Measurements from ENCODE around the gene PTCD1. TPM values are rescaled to one million over a fixed set of nuclear protein-coding genes. Genes with fewer than 3 reads are reported as not detected.

Gene PTCD1
- total and polyA plus RNA-seq, 2 donors (not counting 1 experiment from before 2014, with no cell fraction given), result 2.3 to 8.1 TPM

DNA sequence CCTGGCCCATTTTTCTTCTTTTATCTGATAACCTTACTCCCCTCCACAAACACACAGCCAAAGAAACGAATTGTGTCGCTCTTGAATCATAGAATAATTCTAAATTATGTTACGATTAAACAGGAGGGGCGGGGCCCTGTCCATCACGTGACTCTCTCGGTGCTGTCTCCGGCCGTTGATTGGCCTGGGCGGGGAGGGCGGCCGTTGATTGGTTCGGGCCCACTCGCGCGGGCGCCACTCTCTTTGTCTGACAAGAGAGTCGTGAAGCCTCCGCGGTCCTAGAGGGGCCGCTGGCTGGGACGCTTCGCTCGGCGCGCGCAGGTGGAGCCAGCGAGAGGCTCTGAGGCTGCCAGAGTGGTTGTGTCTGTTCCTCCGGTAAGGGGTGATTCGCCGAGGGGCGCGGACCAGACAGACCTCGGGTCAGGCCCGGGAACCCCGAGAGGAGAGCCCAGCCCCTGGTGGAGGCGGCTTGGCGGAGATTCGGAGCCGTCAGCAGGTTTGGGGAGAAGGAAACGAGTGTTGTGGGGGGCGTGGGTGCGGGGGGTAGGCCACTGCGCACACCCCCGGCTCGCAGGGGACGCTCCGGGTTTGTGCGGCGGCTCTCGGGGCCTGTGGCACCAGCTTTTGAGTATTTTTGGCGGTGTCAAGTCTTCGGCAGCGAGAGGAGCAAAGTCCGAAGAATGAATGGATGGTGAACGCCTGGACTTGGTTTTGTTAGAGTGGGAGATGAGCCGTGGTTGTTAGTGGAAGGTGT lies 34.1 kb upstream of the PTCD1 start, which contains the start of gene ZNF789:
Gene ZNF789, plus strand, starts transcription at position 330 of the 754 bp plus-strand sequence. CDS start 3,567 bp downstream, outside the sequence.
- Histone ChIP-seq H4K20me1 (ENCODE audit: control insufficient read depth, extremely low read depth, insufficient read depth, low read length) (no peaks in the 10 kb centered on the region), H3K4me1 (ENCODE audit: control insufficient read depth, extremely low read depth, insufficient read depth, low read length) (peaks cover 2% of the 10 kb centered on the region), H3K27me3 (ENCODE audit: control insufficient read depth, insufficient read depth, low read length) (no peaks in the 10 kb centered on the region), H3K9me3 (ENCODE audit: control insufficient read depth, insufficient read depth, low read depth, low read length) (no peaks in the 10 kb centered on the region), H3K79me2 (ENCODE audit: control insufficient read depth, insufficient read depth, low read length) (peaks cover 34% of the 10 kb centered on the region), H3K4me3 (replicated peaks in 1 of 4; ENCODE audit: control extremely low read depth in 1 of 4, insufficient read depth in 1 of 4, low read depth in 3 of 4, low read length in 4 of 4) (peak within 1 kb of the TSS; percentile 73 to 98 (median 78)), H3K36me3 (ENCODE audit: control insufficient read depth, insufficient read depth, low read length) (peaks cover 2% of the 10 kb centered on the region), H2AFZ (ENCODE audit: low read length) (peak within 1 kb of the TSS; percentile 80), H3K9ac (ENCODE audit: insufficient read depth, low read length) (peak within 1 kb of the TSS; percentile 76), H3K4me2 (ENCODE audit: extremely low read depth, insufficient read depth, low read length) (peak within 1 kb of the TSS; percentile 92), H3K27ac (ENCODE audit: insufficient read depth, low read length) (peak within 1 kb of the TSS; percentile 77)
- peak; percentile 95 to 96 for DNase-seq (ENCODE audit: low read depth in 2 of 2)
- TF ChIP-seq EZH2 (IDR thresholded peaks at IDR 0.05; ENCODE audit: low read length, missing control alignments) (no peak), CTCF (conservative IDR thresholded peaks at IDR 0.05 in 1 of 2, IDR thresholded peaks at IDR 0.05 in 1 of 2; ENCODE audit: low read depth in 1 of 2, low read length in 2 of 2) (no peak)

DNA sequence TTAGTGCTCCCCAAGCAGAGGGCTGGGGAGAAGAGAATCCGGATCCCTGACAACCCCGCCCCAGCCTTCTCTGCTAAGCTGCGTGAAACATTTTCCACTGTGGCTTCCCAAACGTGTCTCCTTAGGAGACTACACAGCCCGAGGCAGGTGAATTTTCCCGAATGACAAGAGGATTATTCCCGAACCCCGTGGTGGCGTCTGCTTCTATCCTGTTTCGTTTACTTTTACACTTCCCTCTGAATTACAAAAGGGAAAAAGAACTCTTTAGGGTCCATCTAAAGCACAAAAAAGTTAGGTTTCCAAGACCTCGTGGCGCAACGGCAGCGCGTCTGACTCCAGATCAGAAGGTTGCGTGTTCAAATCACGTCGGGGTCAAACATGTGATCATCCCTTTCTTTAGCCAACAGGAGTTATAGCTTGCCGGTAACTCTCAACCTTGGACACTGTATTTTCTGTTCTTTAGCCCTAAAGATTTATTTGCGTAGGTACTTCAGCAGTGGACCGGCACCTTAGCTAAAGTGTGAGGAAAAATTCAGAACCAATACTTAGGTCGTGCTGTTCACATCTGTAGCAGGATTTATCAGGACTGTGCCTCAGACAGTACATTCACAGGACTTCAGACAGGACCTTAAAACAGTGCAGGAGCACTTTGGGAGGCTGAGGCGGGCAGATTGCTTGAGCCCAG lies 30.9 kb upstream of the PTCD1 start:
- no peaks in the 10 kb centered on the region for H3K27me3 ChIP-seq (ENCODE audit: control insufficient read depth, insufficient read depth, low read length)
- H3K9ac ChIP-seq (ENCODE audit: insufficient read depth, low read length), result no peak overlapping the region
- H3K4me2 ChIP-seq (ENCODE audit: extremely low read depth, insufficient read depth, low read length), result no peak overlapping the region
- H4K20me1 ChIP-seq (ENCODE audit: control insufficient read depth, extremely low read depth, insufficient read depth, low read length), result no peaks in the 10 kb centered on the region
- peaks cover 2% of the 10 kb centered on the region for H3K4me1 ChIP-seq (ENCODE audit: control insufficient read depth, extremely low read depth, insufficient read depth, low read length)
- no peaks in the 10 kb centered on the region for H3K36me3 ChIP-seq (ENCODE audit: control insufficient read depth, insufficient read depth, low read length)
- H2AFZ ChIP-seq (ENCODE audit: low read length), result peak overlapping the region; percentile 71
- no peak overlapping the region for H3K27ac ChIP-seq (ENCODE audit: insufficient read depth, low read length)
- H3K79me2 ChIP-seq (ENCODE audit: control insufficient read depth, insufficient read depth, low read length), result peaks cover 30% of the 10 kb centered on the region
- H3K9me3 ChIP-seq (ENCODE audit: control insufficient read depth, insufficient read depth, low read depth, low read length), result no peaks in the 10 kb centered on the region
- no peak for DNase-seq (ENCODE audit: low read depth in 2 of 2)
- H3K4me3 ChIP-seq (replicated peaks in 1 of 4; ENCODE audit: control extremely low read depth in 1 of 4, insufficient read depth in 1 of 4, low read depth in 3 of 4, low read length in 4 of 4), result no peak overlapping the region
- no peak for TF ChIP-seq EZH2 (IDR thresholded peaks at IDR 0.05; ENCODE audit: low read length, missing control alignments)
- no peak for TF ChIP-seq CTCF (conservative IDR thresholded peaks at IDR 0.05 in 1 of 2, IDR thresholded peaks at IDR 0.05 in 1 of 2; ENCODE audit: low read depth in 1 of 2, low read length in 2 of 2)

- no peak overlapping the region for H3K4me2 ChIP-seq (ENCODE audit: extremely low read depth, insufficient read depth, low read length)
- peaks cover 31% of the 10 kb centered on the region for H3K79me2 ChIP-seq (ENCODE audit: control insufficient read depth, insufficient read depth, low read length)
- no peaks in the 10 kb centered on the region for H4K20me1 ChIP-seq (ENCODE audit: control insufficient read depth, extremely low read depth, insufficient read depth, low read length)
- no peaks in the 10 kb centered on the region for H3K9me3 ChIP-seq (ENCODE audit: control insufficient read depth, insufficient read depth, low read depth, low read length)
- no peak overlapping the region for H3K9ac ChIP-seq (ENCODE audit: insufficient read depth, low read length)
- no peak overlapping the region for H3K4me3 ChIP-seq (replicated peaks in 1 of 4; ENCODE audit: control extremely low read depth in 1 of 4, insufficient read depth in 1 of 4, low read depth in 3 of 4, low read length in 4 of 4)
- no peaks in the 10 kb centered on the region for H3K36me3 ChIP-seq (ENCODE audit: control insufficient read depth, insufficient read depth, low read length)
- peaks cover 1% of the 10 kb centered on the region for H3K4me1 ChIP-seq (ENCODE audit: control insufficient read depth, extremely low read depth, insufficient read depth, low read length)
- DNase-seq (ENCODE audit: low read depth in 2 of 2), result no peak
- no peak overlapping the region for H2AFZ ChIP-seq (ENCODE audit: low read length)
- TF ChIP-seq EZH2 (IDR thresholded peaks at IDR 0.05; ENCODE audit: low read length, missing control alignments), result no peak
- TF ChIP-seq CTCF (conservative IDR thresholded peaks at IDR 0.05 in 1 of 2, IDR thresholded peaks at IDR 0.05 in 1 of 2; ENCODE audit: low read depth in 1 of 2, low read length in 2 of 2), result no peak
- H3K27ac ChIP-seq (ENCODE audit: insufficient read depth, low read length), result no peak overlapping the region
- H3K27me3 ChIP-seq (ENCODE audit: control insufficient read depth, insufficient read depth, low read length), result no peaks in the 10 kb centered on the region
Measured at GRCh38 chr7:99468336-99468918, 29.8 kb upstream of the PTCD1 start.

Measured in fibroblast of lung (primary cell).